ACHN (cell line): ENCODE data around the gene PPM1E.
"Not testable (repeated sequence)": the region's sequence is repeated elsewhere in the genome, so short reads cannot be mapped to it uniquely, and the experiment has no call there.

Experiments used
- DNase-seq: peaks from one replicate; pipeline ENCODE4 v3.0.0-alpha.2; 2015
- in situ Hi-C: cut with HindIII; loops from 2 replicates; pipeline ENCODE4 v1.10.0; 2017; ENCODE audit warnings: low sequenced_read_pairs, low pct_ligation_motif_present, low pct_unique_long_range_greater_than_20kb

Gene PPM1E

DNA sequence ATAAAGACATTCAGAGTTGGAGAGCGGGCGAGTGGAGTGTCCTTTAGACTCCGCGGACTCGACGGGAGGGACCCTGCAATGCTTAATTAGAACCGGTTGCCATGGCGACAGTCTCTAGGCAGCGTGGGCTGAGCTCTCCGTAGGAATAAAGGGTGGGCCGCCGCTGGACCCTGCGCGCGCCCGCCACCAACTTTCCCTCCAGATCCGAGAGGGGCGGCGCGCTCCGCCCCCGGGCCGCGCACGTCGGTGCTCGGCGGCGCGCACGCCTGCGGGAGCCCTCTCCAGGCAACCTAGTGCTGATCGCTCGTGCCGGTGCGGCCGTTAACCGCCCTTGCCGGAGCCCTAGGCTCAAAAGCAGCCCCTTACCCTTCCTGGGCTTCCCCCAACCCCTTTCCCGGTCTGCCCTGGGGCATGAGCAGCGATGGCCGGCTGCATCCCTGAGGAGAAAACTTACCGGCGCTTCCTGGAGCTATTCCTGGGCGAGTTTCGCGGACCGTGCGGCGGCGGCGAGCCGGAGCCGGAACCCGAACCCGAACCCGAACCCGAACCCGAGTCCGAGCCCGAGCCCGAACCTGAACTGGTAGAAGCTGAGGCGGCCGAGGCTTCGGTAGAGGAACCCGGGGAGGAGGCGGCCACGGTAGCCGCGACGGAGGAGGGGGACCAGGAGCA, at the start of gene PPM1E:
Gene PPM1E, plus strand, starts transcription at position 278 of the 669 bp plus-strand sequence.
- in situ Hi-C loops = no loop called here
- DNase-seq = peak; percentile 65

- no peak for DNase-seq
- in situ Hi-C loops = no loop called here
These were observed 49.1 kb upstream of the PPM1E start for GRCh38 chr17:58706351-58707140.

DNA sequence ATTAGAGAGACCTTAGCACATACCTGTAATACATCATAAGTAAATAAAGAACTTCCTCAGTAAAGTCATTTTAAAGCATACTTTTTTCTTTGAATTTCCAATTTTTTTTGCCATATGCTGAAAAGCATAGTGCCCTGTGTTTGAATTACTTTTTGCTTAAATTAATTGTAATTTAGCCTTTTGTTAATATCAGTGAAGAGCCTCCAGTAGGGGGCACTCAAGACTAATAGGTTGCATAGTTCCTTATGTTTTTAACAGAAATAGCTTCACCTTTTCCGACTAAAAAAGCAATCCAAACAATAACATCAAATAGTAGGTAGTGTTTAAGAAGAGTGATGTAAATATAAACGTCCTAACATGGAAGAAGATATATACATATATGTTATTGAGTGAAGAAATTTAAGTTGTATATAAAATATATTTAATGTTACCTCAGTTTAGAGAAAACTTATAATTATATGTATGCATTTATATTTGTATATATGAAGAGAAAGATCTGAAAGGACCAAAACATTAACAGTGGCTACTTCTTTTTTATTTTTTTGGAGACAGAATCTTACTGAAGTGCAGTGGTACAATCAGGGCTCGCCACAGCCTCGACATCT, 44.6 kb upstream of the PPM1E start:
- in situ Hi-C loops = no loop called here
- DNase-seq = peak; percentile 69

- DNase-seq = no peak
- in situ Hi-C loops = no loop called here
These were observed 33.4 kb upstream of the PPM1E start for GRCh38 chr17:58722274-58722673.

- in situ Hi-C loops = no loop called here
- DNase-seq = no peak
These were observed 33.0 kb upstream of the PPM1E start for GRCh38 chr17:58722696-58723095.

GRCh38 chr17:58728798-58729197, 26.9 kb upstream of the PPM1E start:
- DNase-seq = no peak
- in situ Hi-C loops = no loop called here

DNA sequence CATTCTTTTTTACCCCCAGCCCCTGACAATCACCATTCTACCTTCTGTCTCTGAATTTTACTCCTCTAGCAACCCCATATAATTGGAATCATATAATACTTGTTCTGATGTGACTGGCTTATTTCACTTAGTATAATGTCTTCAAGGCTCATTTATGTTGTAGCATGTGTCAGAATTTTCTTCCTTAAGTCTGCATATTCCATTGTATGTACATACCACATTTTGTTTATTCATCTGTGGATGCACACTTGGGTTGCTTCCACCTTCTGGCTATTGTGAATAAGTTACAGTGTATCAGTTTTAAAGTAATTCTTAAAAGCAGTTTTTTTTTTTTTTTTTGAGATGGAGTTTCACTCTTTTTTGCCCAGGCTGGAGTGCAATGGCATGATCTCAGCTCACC, 24.7 kb upstream of the PPM1E start:
- DNase-seq = no peak
- in situ Hi-C loops = no loop called here

DNA sequence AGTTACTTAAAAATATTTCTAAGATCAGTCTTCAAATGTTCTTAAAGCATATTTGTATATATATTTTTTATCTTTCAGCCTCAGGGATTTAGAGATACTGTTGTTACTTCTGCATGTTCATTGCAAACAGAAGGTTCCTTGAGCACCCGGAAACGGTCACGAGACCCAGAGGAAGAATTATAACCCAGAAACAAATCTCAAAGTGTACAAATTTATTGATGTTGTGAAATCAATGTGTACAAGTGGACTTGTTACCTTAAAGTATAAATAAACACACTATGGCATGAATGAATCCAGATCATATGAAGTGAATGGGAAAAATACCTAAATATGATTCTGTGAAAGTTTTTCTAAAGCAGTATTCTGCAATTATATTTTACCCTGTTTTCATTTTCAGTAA, 21.6 kb upstream of the PPM1E start:
- in situ Hi-C loops = no loop called here
- DNase-seq = no peak

GRCh38 chr17:58734811-58735210, 20.8 kb upstream of the PPM1E start:
- no peak for DNase-seq
- in situ Hi-C loops = no loop called here

- in situ Hi-C loops = no loop called here
- DNase-seq = no peak
These were observed 14.5 kb upstream of the PPM1E start for GRCh38 chr17:58741121-58741625.

DNA sequence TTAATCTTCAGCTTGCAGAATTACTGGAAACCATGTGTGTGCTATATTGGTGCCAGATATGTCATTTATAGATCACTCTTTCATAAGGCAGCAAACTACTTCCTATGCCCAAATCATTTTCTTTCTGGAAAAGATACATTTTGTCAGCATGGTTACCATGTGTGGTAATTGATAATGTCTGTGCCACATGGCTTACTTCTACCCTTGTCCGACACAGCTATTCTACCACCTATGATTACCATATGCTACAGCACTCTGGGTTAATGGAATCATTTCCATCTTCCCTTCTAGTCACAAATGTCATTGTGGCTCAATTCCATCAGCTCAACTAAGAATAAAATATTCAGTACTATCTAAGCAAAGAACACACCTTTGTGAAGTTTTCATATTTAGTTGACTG, 8.0 kb upstream of the PPM1E start:
- no peak for DNase-seq
- in situ Hi-C loops = no loop called here

DNA sequence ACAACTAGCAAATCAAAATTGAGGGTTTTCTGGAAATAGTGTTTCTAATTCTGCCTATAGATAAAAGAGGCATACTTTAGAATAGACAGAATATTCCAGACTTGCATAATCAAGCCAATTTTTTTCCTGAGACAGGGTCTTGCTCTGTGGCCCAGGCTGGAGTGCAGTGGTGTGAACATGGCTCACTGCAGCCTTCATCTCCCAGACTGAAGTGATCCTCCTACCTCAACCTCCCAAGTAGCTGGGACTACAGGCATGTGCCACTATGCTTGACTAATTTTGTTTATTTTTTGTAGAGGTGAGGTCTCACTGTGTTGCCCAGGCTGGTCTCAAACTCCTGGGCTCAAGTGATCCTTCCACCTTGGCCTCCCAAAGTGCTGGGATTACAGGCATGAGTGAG, 6.0 kb upstream of the PPM1E start:
- DNase-seq, in situ Hi-C loops: not testable (repeated sequence)

DNA sequence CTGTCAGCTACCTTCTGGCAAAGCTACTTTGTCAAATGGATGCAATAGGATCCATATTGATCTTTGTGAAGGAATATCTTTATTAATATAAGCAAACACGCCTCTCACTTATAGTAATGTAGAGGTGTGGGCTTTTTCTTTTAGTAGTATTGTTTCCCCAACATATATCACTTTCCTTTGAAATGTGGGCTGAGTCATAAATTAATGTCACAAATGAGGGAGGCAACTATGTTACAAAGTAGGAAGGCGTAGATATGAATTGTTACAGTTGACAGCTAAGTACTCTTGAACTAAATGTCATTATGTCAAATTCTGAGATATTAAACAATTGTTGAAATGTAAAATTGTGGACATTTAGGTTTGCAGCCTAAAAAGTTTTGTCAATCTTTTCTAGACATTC, 2.6 kb upstream of the PPM1E start:
- no peak for DNase-seq
- in situ Hi-C loops = no loop called here

GRCh38 chr17:58755269-58755576, 431 bp upstream of the PPM1E start:
- DNase-seq = no peak
- in situ Hi-C loops = no loop called here

DNA sequence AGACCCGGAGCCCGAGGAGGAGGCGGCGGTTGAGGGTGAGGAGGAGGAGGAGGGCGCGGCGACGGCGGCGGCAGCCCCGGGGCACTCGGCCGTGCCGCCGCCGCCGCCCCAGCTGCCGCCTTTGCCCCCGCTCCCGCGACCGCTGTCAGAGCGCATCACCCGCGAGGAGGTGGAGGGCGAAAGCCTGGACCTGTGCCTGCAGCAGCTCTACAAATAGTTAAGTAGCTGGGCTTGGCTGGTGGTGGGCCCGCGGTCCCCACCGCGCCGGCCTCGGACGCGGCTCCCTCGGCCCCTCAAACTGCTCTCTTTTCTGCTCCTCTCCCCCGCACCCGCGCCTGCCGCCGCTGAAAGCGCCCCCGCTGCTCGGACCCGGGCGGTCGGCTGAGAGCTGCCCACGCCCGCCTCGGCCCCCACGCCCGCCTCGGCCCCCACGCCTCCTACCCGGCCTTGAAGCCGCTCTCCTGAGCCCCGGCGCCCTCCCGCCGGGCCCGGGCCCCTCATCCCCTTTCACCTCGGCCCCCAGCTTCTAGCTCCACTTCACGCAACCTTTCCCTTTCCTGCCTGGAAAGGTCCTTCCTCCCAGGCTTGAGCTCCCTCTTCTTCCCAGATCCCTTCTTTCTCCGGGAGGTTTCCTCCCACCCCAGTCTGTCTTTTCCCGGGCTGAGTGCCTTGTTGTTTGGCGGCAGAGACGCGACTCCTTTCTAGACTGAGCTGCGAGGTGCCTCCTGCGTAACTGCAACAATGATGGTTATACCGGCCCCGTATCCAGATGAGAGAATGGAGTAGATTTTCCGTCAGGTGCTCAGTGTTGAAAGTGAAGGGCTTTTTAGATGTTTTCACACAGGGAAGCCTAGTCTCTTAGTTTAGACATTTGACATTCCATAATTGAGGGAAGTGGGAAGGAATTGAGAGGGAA, 850 bp downstream of the PPM1E start:
- peak; percentile 23 for DNase-seq
- in situ Hi-C loops = no loop called here

- in situ Hi-C loops = no loop called here
- DNase-seq = no peak
These were observed 1.5 kb downstream of the PPM1E start for GRCh38 chr17:58757162-58757613.

DNA sequence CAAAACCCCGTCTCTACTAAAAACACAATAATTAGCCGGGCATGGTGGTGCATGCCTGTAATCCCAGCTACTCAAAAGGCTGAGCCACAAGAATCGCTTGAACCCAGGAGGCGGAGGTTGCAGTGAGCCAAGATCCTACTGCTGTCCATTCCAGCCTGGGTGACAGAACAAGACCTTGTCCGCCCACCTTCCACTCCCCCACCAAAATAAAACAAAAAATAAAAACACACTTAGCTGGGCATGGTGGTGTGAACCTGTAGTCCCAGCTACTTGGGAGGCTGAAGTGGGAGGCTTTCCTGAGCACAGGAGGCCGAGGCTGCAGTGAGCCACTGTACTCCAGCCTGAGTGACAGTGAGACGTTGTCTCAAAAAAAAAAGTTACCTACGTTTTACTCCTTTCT, 3.2 kb downstream of the PPM1E start:
- in situ Hi-C loops = no loop called here
- no peak for DNase-seq

DNA sequence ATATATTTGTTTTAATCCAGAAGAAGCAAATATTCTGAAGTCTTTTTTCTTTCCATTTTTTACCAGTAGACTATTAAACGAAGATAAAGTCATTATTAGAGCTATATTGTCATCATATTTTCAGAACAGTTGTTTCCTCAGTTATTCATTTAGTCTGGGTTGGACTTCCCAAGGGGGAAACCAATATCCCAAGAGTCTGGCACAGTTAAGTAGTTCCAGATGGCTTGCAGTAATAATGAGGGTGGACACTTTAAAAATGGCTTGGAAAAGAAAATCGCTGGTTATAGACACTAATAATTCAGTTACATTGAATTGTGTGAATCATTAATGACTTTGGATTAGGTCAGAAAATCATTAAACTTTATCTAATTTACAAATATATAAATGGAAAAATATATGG, 3.9 kb downstream of the PPM1E start:
- no peak for DNase-seq
- in situ Hi-C loops = no loop called here

GRCh38 chr17:58760248-58760647, 4.6 kb downstream of the PPM1E start:
- DNase-seq = no peak
- in situ Hi-C loops = no loop called here
